RWPE1 (cell line): ENCODE measurements around the gene CDYL.

Experiments
- CTCF ChIA-PET: fragments of 350-600 bp; sonication (Branson Sonifier 250); formaldehyde crosslinking; extraction: SDS; loops from one replicate; lab custom pipeline; 2021; lab: Yijun Ruan, JAX
- POLR2A ChIA-PET: fragments of 400-600 bp; formaldehyde crosslinking; extraction: SDS; loops from one replicate; lab custom pipeline; 2020; ENCODE audit warnings: antibody characterized with exemption; ENCODE audit not compliant: low non-redundant PET; lab: Yijun Ruan, JAX
- DNase-seq: peaks from one replicate; pipeline ENCODE4 v3.0.0; 2012; ENCODE audit warnings: low spot score
- H3K27ac ChIP-seq: fragments of 450-650 bp; 2 replicates; pipeline ENCODE4 v1.5.1; 2017
- CTCF ChIP-seq: fragments of 450-650 bp; conservative IDR thresholded peaks from 2 replicates; pipeline ENCODE4 v1.5.1; 2017; ENCODE audit warnings: low read depth, mild to moderate bottlenecking

The CDYL gene

GRCh38 chr6:4731996-4732395 is 44.2 kb upstream of the CDYL start:
- CTCF ChIA-PET, result interaction anchor here (0.7 kb wide), 1 partner anchor 265 kb away, joined by 3 read pairs; no protein-coding TSS in a partner anchor
- no peak for DNase-seq
- peak overlapping the region; percentile 92 for H3K27ac ChIP-seq
- no peak for TF ChIP-seq CTCF
- POLR2A ChIA-PET, result no interaction called here

- peak overlapping the region; percentile 92 for H3K27ac ChIP-seq
- ChIA-PET CTCF (no interaction called here), POLR2A (interaction anchor here (0.6 kb wide), 1 partner anchor 79 kb away, joined by 3 read pairs; no protein-coding TSS in a partner anchor)
- TF ChIP-seq CTCF, result no peak
- DNase-seq, result peak; percentile 93
Measured at GRCh38 chr6:4732691-4733315, 43.4 kb upstream of the CDYL start.

GRCh38 chr6:4736371-4736873 is 39.8 kb upstream of the CDYL start:
- ChIA-PET POLR2A (no interaction called here), CTCF (interaction anchor here (0.7 kb wide), 1 partner anchor 10 kb away, joined by 3 read pairs; no protein-coding TSS in a partner anchor)
- TF ChIP-seq CTCF, result no peak

GRCh38 chr6:4740032-4740431 is 36.2 kb upstream of the CDYL start:
- ChIA-PET CTCF (interaction anchor here (0.7 kb wide), 2 partner anchors 138 to 653 kb away, joined by 4 to 5 read pairs; no protein-coding TSS in a partner anchor), POLR2A (no interaction called here)
- no peak overlapping the region for H3K27ac ChIP-seq
- DNase-seq, result no peak
- no peak for TF ChIP-seq CTCF

More at GRCh38 chr6:4736371-4736873, 39.8 kb upstream of the CDYL start:
- no peak for DNase-seq
- H3K27ac ChIP-seq, result no peak overlapping the region

GRCh38 chr6:4743062-4743461 is 33.1 kb upstream of the CDYL start:
- no peak overlapping the region for H3K27ac ChIP-seq
- CTCF ChIA-PET, result no interaction called here
- no peak for DNase-seq
- TF ChIP-seq CTCF, result no peak
- POLR2A ChIA-PET, result no interaction called here

- CTCF ChIA-PET, result no interaction called here
Measured at GRCh38 chr6:4743926-4744325, 32.3 kb upstream of the CDYL start.

More at GRCh38 chr6:4743926-4744325, 32.3 kb upstream of the CDYL start:
- POLR2A ChIA-PET, result no interaction called here
- no peak for TF ChIP-seq CTCF
- no peak overlapping the region for H3K27ac ChIP-seq
- no peak for DNase-seq
